Measurements from ENCODE around the gene METTL17.
"Not testable (repeated sequence)": the region's sequence is repeated elsewhere in the genome, so short reads cannot be mapped to it uniquely, and the experiment has no call there.

Gene METTL17

GRCh38 chr14:20989787-20990600 lies at the start of gene METTL17:
Gene METTL17, plus strand, starts transcription at chr14:20989980. Its CDS starts 23 bp downstream, at chr14:20990003.
- DNase-seq (ENCODE audit: low read depth), result peak; percentile 70

GRCh38 chr14:20945146-20945545 lies 44.6 kb upstream of the METTL17 start:
- not testable (repeated sequence) for DNase-seq (ENCODE audit: low read depth)

- not testable (repeated sequence) for DNase-seq (ENCODE audit: low read depth)
These were observed 43.1 kb upstream of the METTL17 start for GRCh38 chr14:20946707-20947106.

- not testable (repeated sequence) for DNase-seq (ENCODE audit: low read depth)
These were observed 34.8 kb upstream of the METTL17 start, which contains the start of gene RNASE2 for GRCh38 chr14:20954736-20955537. Gene RNASE2, plus strand, starts transcription at chr14:20955487. Its CDS starts 285 bp downstream, at chr14:20955772.

- DNase-seq (ENCODE audit: low read depth), result not testable (repeated sequence)
These were observed 34.3 kb upstream of the METTL17 start for GRCh38 chr14:20955538-20955873.

- DNase-seq (ENCODE audit: low read depth), result no peak
These were observed 33.3 kb upstream of the METTL17 start for GRCh38 chr14:20956376-20956976.

GRCh38 chr14:20958946-20959345 lies 30.8 kb upstream of the METTL17 start:
- not testable (repeated sequence) for DNase-seq (ENCODE audit: low read depth)

- no peak for DNase-seq (ENCODE audit: low read depth)
These were observed 20.4 kb upstream of the METTL17 start for GRCh38 chr14:20969336-20969735.

GRCh38 chr14:20970647-20970982 lies 19.2 kb upstream of the METTL17 start:
- DNase-seq (ENCODE audit: low read depth), result no peak

- DNase-seq (ENCODE audit: low read depth), result peak; percentile 64
These were observed 18.6 kb upstream of the METTL17 start for GRCh38 chr14:20970983-20971704.

GRCh38 chr14:20971705-20972021 lies 18.1 kb upstream of the METTL17 start:
- DNase-seq (ENCODE audit: low read depth), result no peak

GRCh38 chr14:20973501-20973900 lies 16.3 kb upstream of the METTL17 start:
- DNase-seq (ENCODE audit: low read depth), result no peak

- DNase-seq (ENCODE audit: low read depth), result no peak
These were observed 13.5 kb upstream of the METTL17 start for GRCh38 chr14:20976291-20976690.

GRCh38 chr14:20978687-20979086 lies 11.1 kb upstream of the METTL17 start:
- DNase-seq (ENCODE audit: low read depth), result no peak

GRCh38 chr14:20980906-20981305 lies 8.9 kb upstream of the METTL17 start:
- DNase-seq (ENCODE audit: low read depth), result no peak

GRCh38 chr14:20982646-20983369 lies 7.0 kb upstream of the METTL17 start:
- DNase-seq (ENCODE audit: low read depth), result no peak

- DNase-seq (ENCODE audit: low read depth), result not testable (repeated sequence)
These were observed 4.1 kb upstream of the METTL17 start for GRCh38 chr14:20985650-20986049.

GRCh38 chr14:20986811-20987210 lies 3.0 kb upstream of the METTL17 start:
- DNase-seq (ENCODE audit: low read depth), result no peak

GRCh38 chr14:20988717-20989470 lies 886 bp upstream of the METTL17 start:
- DNase-seq (ENCODE audit: low read depth), result no peak

- no peak for DNase-seq (ENCODE audit: low read depth)
These were observed 351 bp upstream of the METTL17 start for GRCh38 chr14:20989471-20989786.

GRCh38 chr14:20996521-20996920 lies 6.7 kb downstream of the METTL17 start:
- no peak for DNase-seq (ENCODE audit: low read depth)

Measured in activated T-cell treated with anti-CD3 and anti-CD28 coated beads for 1 hour (primary cell).